K562 (cell line): ENCODE data around the gene TMEM127. TPM values are rescaled to one million over a fixed set of nuclear protein-coding genes. Genes with fewer than 3 reads are reported as not detected.

Experiments used
- ATAC-seq: fragments of 200-7000 bp; cut with Tn5 transposase; 3 replicates; pipeline ENCODE4 v1.9.1; 2020; ENCODE audit warnings: moderate library complexity
- BruUV-seq: library from RNA; stranded (reverse); fragments of 400-500 nt; replicated peaks from 2 replicates; lab custom pipeline; 2021; lab: Mats Ljungman, UMichigan
- CTCF ChIA-PET: fragments of 300-600 bp; formaldehyde crosslinking; extraction: SDS; loops from one replicate; lab custom pipeline; 2021; ENCODE audit warnings: low intra/inter-chr PET ratio; lab: Yijun Ruan, JAX
- POLR2A ChIA-PET: fragments of 300-600, 350-650 bp; sonication (Branson Sonifier 250); formaldehyde crosslinking; extraction: SDS; loops from one replicate; lab custom pipeline; 2021; ENCODE audit warnings: antibody characterized with exemption, inconsistent platforms; lab: Yijun Ruan, JAX
- DNase-seq, 4 experiments: peaks; one replicate each; pipeline versions ENCODE4 v3.0.0 to v3.0.0-alpha.2; 2011 to 2018; ENCODE audit warnings: low spot score in 3 of 4, mixed read lengths in 3 of 4; ENCODE audit errors: extremely low read depth in 1 of 4
- FAIRE-seq: peaks from 2 replicates; lab custom pipeline; 2011; peaks lifted over from hg19 to GRCh38; lab: Jason Lieb, UNC
- H2AFZ ChIP-seq: 2 replicates; pipeline ENCODE4 v1.6.0; 2011; ENCODE audit warnings: low read depth, low read length, control low read depth, inconsistent platforms
- H3K27ac ChIP-seq: fragments of 200-600 bp; 3 replicates; pipeline ENCODE4 v1.8.0; 2011; ENCODE audit warnings: low read depth, mild to moderate bottlenecking, control low read depth, inconsistent platforms, low read length, moderate library complexity, mixed read lengths; ENCODE audit errors: extremely low read depth
- H3K27me3 ChIP-seq, 2 experiments: fragments of 300-600 bp in 1 of 2; 2 replicates in 1 of 2; 3 replicates in 1 of 2; pipeline versions ENCODE4 v1.6.0 to v1.8.0; 2011; ENCODE audit warnings: inconsistent platforms in 2 of 2, low read length in 2 of 2, mild to moderate bottlenecking in 1 of 2, mixed read lengths in 1 of 2, moderate library complexity in 1 of 2; ENCODE audit not compliant: control insufficient read depth in 2 of 2, insufficient read depth in 2 of 2
- H3K36me3 ChIP-seq: fragments of 300-600 bp; 3 replicates; pipeline ENCODE4 v1.8.0; 2011; ENCODE audit warnings: mild to moderate bottlenecking, low read length, inconsistent platforms; ENCODE audit not compliant: control insufficient read depth, insufficient read depth
- H3K4me1 ChIP-seq, 2 experiments: fragments of 200-600 bp in 1 of 2; replicated peaks in 1 of 2; 2 replicates in 1 of 2; 3 replicates in 1 of 2; pipeline versions ENCODE4 v1.5.1 to v1.8.0; 2011; ENCODE audit warnings: inconsistent platforms in 2 of 2, low read length in 2 of 2, mild to moderate bottlenecking in 1 of 2, mixed read lengths in 1 of 2, moderate library complexity in 1 of 2; ENCODE audit not compliant: control insufficient read depth in 2 of 2, insufficient read depth in 2 of 2
- H3K4me2 ChIP-seq: 2 replicates; pipeline ENCODE4 v1.6.1; 2011; ENCODE audit warnings: low read length, control low read depth, inconsistent platforms, mixed read lengths; ENCODE audit not compliant: insufficient read depth
- H3K4me3 ChIP-seq: fragments of 200-600 bp; sonication (generic), shearing (Covaris generic); 2 replicates; pipeline ENCODE4 v1.5.1; 2016; ENCODE audit warnings: control low read depth, inconsistent platforms
- H3K79me2 ChIP-seq: fragments of 200-600 bp; 3 replicates; pipeline ENCODE4 v1.8.0; 2011; ENCODE audit warnings: low read length, inconsistent platforms; ENCODE audit not compliant: control insufficient read depth, insufficient read depth
- H3K9ac ChIP-seq, 2 experiments: 2 replicates each; pipeline versions ENCODE4 v1.6.0 to v1.6.1; 2011; ENCODE audit warnings: low read depth in 2 of 2, low read length in 2 of 2, control low read depth in 1 of 2, inconsistent platforms in 1 of 2, mild to moderate bottlenecking in 1 of 2, mixed read lengths in 1 of 2; ENCODE audit not compliant: insufficient read depth in 1 of 2
- H3K9me1 ChIP-seq: one replicate; pipeline ENCODE4 v1.6.0; 2011; ENCODE audit warnings: inconsistent platforms, mild to moderate bottlenecking, low read length, moderate library complexity; ENCODE audit not compliant: control insufficient read depth, insufficient read depth
- H3K9me3 ChIP-seq: replicated peaks from 2 replicates; pipeline ENCODE4 v1.5.1; 2011; ENCODE audit warnings: low read depth, low read length, inconsistent platforms; ENCODE audit not compliant: control insufficient read depth, insufficient read depth
- H4K20me1 ChIP-seq: replicated peaks from 2 replicates; pipeline ENCODE4 v1.6.1; 2011; ENCODE audit warnings: low read length, inconsistent platforms, mixed read lengths; ENCODE audit not compliant: control insufficient read depth, insufficient read depth
- CTCF ChIP-seq, 3 experiments: IDR thresholded peaks in 2 of 3; conservative IDR thresholded peaks in 1 of 3; 2 replicates each; pipeline ENCODE4 v1.5.1; 2011 to 2012; ENCODE audit warnings: low read length in 3 of 3, mild to moderate bottlenecking in 3 of 3, control low read depth in 2 of 3, improper control_type of control experiment in 1 of 3, inconsistent platforms in 1 of 3, low read depth in 1 of 3, mixed read lengths in 1 of 3, moderate library complexity in 1 of 3; ENCODE audit not compliant: insufficient read depth in 2 of 3
- E2F1 ChIP-seq: sonication (generic); formaldehyde crosslinking; IDR thresholded peaks from 2 replicates; pipeline ENCODE4 v1.8.1; 2023; ENCODE audit warnings: mild to moderate bottlenecking, missing genetic modification reagents, moderate library complexity
- WGBS: fragments of 100-300 bp; shearing (Covaris generic); methylation state at CpG from one replicate; pipeline ENCODE4 v1.1.6; 2016; ENCODE audit warnings: low coverage, mixed read lengths; ENCODE audit not compliant: insufficient coverage; ENCODE audit errors: missing lambda C conversion rate; 5-methylcytosine and 5-hydroxymethylcytosine counted together
- in situ Hi-C: fragments of 300-500 bp; cut with MboI; formaldehyde crosslinking; loops from 4 replicates; pipeline ENCODE4 v1.15.0; 2018; ENCODE audit warnings: inconsistent platforms, mixed read lengths
- intact Hi-C: fragments of 100-400 bp; cut with micrococcal nuclease; formaldehyde crosslinking; loops from 2 replicates; pipeline ENCODE4 v1.14.2; 2022
- polyA plus RNA-seq, 8 experiments: library from polyadenylated mRNA; depleted of rRNA in 4 of 8; stranded (reverse) in 5 of 8; unstranded in 3 of 8; fragments of >200 nt; fragmentation: Nextera tagmentation in 2 of 8; fragmentation: Illumina TruSeq in 1 of 8; extraction: Ambion mirVana in 2 of 8; extraction: Trizol in 1 of 8; gene quantifications; 2 replicates each; pipeline versions ENCODE4 v1.2.1 to v1.2.3, GENCODE V29; 2011 to 2014; ENCODE audit warnings: inconsistent platforms in 1 of 8, missing spikeins in 1 of 8
- total RNA-seq, 7 experiments: library from RNA; depleted of rRNA in 6 of 7; stranded (reverse); fragments of >200 nt in 6 of 7; fragmentation: Illumina TruSeq in 2 of 7; extraction: Trizol in 2 of 7; gene quantifications; 2 replicates each; pipeline versions ENCODE4 v1.2.1 to v1.2.3, GENCODE V29; 2011 to 2021; ENCODE audit warnings: low replicate concordance in 1 of 7

Gene TMEM127
- total and polyA plus RNA-seq, 9 of the 15 experiments (the other 6 are each of a cell fraction or from before 2014, with no cell fraction given): 1.7 to 20.0 (median 9.9) TPM

GRCh38 chr2:96233880-96234316, 31.9 kb downstream of the TMEM127 start:
- H3K79me2 ChIP-seq: no peaks in the 10 kb centered on the region
- BruUV-seq: no TSS peak
- no peak overlapping the region for H3K4me2 ChIP-seq
- no peaks in the 10 kb centered on the region for H3K9me3 ChIP-seq
- no peak overlapping the region for H3K27ac ChIP-seq
- peaks cover 3% of the 10 kb centered on the region; the same call in 1 of the 3 replicates for H3K36me3 ChIP-seq
- H2AFZ ChIP-seq: no peak overlapping the region
- no peaks in the 10 kb centered on the region for H4K20me1 ChIP-seq
- DNase-seq: peak in 1 of 4 experiments; percentile 7
- ChIA-PET POLR2A (interaction anchor here (0.8 to 1.8 kb wide), 4 partner anchors 9 to 27 kb away, joined by 3 to 7 read pairs (median 4); partner anchors contain the start of gene STARD7), CTCF (no interaction called here)
- ATAC-seq: peak; percentile 53
- no peak overlapping the region; a peak in 1 of 4 replicates for H3K9ac ChIP-seq
- FAIRE-seq: no peak
- intact Hi-C loops (no loop called here), in situ Hi-C loops (no loop called here)
- H3K4me1 ChIP-seq: no peaks in the 10 kb centered on the region
- TF ChIP-seq CTCF (IDR thresholded peaks at IDR 0.05 in 2 of 3, conservative IDR thresholded peaks at IDR 0.05 in 1 of 3; ENCODE audit: insufficient read depth in 2 of 3, low read depth in 1 of 3, low read length in 3 of 3) (peak in 1 of 3 experiments; percentile 47; a peak in 2 of 6 replicates), E2F1 (CRISPR knock-in tag) (no peak)
- H3K4me3 ChIP-seq: no peak overlapping the region
- peaks cover 3% of the 10 kb centered on the region for H3K9me1 ChIP-seq
- 68% methylated on average over 4 of the region's 4 CpGs for WGBS
- H3K27me3 ChIP-seq: no peaks in the 10 kb centered on the region
